GM19438 (cell line): Measurements from ENCODE around the gene FCRL4.
"Not testable (repeated sequence)": the region's sequence is repeated elsewhere in the genome, so short reads cannot be mapped to it uniquely, and the experiment has no call there.

Experiments used
- ATAC-seq: cut with Tn5 transposase; IDR thresholded peaks from one replicate; pipeline ENCODE4 v1.9.1; 2021; ENCODE audit warnings: low read depth; ENCODE audit not compliant: unreplicated experiment

FCRL4 gene

DNA sequence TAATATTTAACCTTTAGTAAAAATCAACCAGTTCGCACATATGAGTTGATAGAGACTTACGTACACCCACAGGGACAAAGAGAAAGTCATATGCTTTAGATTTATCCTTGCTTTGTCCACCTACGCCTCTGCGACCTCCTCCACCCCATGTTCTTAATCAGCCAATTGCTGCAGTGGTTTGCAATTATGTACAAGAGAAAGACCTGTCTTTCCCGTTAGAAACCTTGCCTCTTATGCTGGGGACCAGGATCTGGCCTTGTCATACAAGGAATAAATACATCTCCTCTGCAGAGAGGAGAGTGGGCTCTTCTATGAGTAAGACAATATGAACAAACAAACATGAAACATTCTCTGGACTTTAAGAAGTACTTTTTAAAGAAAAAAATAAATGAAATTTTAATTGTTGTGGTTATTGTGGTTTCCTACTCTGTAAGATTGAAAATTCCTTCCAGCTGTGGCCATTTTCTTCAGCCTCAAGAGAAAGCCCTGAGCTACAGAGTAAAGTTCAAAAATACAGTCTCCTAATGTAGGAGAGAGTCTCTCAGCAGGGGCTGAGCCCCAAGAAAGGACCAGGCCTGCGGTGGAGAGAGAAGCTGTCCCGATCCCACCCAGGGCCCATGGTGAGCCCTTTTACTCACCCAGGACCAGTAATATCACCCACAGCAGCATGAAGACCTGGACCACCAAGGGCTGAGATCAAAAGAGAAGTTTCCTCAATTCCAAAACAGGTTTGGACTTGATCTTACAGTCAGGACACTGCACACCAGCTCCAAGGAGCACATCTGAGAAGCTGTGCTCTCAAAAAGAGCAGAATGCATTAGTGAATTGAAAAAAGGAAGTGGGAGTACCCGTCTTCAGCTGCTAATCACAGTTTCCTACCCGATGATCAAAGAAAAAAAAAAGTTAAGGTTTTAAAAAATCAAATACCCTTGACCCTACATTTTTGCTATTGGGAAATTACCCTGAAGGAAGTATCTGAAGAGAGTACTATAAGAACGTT is 45.9 kb downstream of the FCRL4 start, which contains the start of gene FCRL5:
TSS of gene FCRL5 (minus strand) at position 822 of the 1,000 bp plus-strand sequence. CDS start at position 669, 153 bp downstream.
- peak; percentile 86 for ATAC-seq

- ATAC-seq, result not testable (repeated sequence)
These were observed 49.8 kb downstream of the FCRL4 start for GRCh38 chr1:157548081-157548480.

DNA sequence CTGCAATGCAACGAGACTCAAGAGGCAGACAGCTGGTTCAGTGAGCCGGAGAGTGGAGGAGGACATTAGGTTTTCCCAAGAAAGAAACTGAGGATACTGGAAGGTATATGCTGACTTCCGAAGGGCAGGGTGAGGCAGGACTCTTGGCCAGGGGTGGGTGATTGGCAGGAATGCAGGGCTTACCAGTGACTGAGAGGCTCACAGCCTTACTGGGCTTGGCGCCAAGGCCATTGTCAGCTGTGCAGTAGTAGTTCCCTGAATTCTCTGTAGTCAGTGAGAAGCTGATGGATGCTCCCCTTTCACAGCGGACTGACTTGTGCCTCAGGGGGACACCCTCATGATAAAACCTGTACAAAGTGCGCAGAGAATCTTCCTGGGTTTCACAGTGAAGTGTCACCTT is 55.2 kb downstream of the FCRL4 start:
- no peak for ATAC-seq

- ATAC-seq, result no peak
These were observed 57.0 kb downstream of the FCRL4 start for GRCh38 chr1:157540852-157541251.

DNA sequence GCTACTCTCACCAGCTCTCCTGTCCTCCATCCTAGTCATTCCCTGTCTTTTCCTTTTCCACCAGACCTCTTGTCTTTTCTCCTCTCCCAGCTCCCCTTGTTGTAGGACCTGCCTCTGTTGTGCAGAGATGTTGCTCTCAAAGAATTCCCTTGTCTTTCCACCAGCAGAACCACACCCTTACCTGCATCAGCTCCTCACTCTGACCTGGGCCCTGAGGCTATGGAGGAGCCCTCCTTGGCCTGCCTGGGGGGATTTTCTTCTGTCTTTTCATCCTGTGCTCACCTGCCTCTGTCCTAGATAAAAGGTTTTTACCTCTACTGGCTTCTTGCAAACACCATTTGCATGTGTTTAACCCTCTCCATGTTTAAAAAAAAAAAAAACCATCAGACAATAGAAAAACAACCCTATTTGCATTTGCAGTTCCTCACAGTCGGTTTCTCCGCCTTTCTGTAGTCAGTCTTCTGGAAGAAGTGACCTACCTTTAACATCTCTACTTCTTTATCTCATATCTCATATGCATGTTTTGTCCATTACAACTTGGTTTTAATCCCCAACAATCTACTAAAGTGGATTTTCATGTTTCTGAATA is 57.6 kb downstream of the FCRL4 start:
- no peak for ATAC-seq

- ATAC-seq, result no peak
These were observed 58.3 kb downstream of the FCRL4 start for GRCh38 chr1:157539568-157539967.

GRCh38 chr1:157532569-157532968 is 65.3 kb downstream of the FCRL4 start:
- ATAC-seq, result no peak

- ATAC-seq, result peak; percentile 76
These were observed 74.0 kb downstream of the FCRL4 start for GRCh38 chr1:157523774-157524493.
